Choroid plexus epithelial cell (primary cell): ENCODE measurements around the gene PNPLA7.

Source experiments
- DNase-seq: peaks from one replicate; pipeline ENCODE4 v3.0.0-alpha.2; 2010; ENCODE audit warnings: low read depth
- H3K4me3 ChIP-seq: 2 replicates; pipeline ENCODE4 v1.5.1; 2011; ENCODE audit warnings: low read depth, mild to moderate bottlenecking, control low read depth, low read length, moderate library complexity
- TF ChIP-seq, protein P1 (sequence below): conservative IDR thresholded peaks from 2 replicates; pipeline ENCODE4 v1.5.1; 2011; ENCODE audit warnings: low read depth, mild to moderate bottlenecking, control low read depth, inconsistent platforms, low read length, moderate library complexity

PNPLA7 gene

DNA sequence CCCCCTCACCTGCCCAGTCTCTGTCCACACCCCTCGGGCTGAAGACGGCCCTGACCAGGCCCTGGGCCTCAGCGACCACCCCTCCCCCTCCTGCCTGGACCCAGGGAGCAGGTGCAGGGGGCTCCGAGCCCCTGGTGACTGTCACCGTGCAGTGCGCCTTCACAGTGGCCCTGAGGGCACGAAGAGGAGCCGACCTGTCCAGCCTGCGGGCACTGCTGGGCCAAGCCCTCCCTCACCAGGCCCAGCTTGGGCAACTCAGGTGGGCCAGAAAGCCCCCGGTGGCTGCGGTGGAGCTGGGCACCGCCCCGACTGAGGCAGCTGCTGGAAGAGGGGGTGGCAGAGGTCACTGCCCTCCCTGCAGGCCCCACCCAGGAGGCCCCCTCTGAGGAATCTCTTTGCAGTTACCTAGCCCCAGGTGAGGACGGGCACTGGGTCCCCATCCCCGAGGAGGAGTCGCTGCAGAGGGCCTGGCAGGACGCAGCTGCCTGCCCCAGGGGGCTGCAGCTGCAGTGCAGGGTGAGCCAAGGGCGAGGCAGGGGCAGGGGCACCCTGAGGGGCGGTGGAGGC, 116.8 kb downstream of the PNPLA7 start:
- TF ChIP-seq, protein P1, sequence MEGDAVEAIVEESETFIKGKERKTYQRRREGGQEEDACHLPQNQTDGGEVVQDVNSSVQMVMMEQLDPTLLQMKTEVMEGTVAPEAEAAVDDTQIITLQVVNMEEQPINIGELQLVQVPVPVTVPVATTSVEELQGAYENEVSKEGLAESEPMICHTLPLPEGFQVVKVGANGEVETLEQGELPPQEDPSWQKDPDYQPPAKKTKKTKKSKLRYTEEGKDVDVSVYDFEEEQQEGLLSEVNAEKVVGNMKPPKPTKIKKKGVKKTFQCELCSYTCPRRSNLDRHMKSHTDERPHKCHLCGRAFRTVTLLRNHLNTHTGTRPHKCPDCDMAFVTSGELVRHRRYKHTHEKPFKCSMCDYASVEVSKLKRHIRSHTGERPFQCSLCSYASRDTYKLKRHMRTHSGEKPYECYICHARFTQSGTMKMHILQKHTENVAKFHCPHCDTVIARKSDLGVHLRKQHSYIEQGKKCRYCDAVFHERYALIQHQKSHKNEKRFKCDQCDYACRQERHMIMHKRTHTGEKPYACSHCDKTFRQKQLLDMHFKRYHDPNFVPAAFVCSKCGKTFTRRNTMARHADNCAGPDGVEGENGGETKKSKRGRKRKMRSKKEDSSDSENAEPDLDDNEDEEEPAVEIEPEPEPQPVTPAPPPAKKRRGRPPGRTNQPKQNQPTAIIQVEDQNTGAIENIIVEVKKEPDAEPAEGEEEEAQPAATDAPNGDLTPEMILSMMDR: no peak
- no peak overlapping the region for H3K4me3 ChIP-seq
- no peak for DNase-seq

DNA sequence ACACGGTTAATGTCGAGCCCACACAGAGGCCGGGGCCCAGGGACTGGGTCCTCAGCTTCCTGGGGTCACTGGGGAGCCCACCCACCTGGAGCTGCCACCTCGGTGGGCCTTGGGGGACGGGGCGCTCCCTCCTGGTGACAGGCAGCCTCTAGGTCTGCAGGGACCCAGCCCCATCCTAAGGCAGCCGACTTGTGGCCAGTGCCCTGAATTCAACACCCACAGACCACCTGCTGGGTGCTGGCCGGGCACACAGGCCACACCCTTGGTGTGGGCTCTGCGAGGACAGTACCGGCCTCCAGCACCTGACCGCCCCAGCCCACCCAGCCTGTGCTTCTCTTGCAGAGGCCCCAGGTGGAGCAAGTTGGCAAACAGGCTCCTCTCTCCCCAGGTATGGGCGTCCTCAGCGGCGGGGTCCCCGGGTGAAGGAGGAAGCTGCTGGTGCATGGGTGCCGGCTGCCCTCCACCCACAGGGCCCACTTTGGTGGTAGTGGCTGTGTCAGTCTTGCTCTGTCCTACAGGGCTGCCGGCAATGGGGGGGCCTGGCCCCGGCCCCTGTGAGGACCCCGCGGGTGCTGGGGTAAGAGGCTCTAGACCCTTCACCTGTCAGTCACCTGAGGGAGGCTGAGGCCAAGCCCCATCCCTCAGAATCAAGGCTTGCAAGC, 117.4 kb downstream of the PNPLA7 start:
- no peak for DNase-seq
- H3K4me3 ChIP-seq: no peak overlapping the region
- TF ChIP-seq, protein P1: no peak

DNA sequence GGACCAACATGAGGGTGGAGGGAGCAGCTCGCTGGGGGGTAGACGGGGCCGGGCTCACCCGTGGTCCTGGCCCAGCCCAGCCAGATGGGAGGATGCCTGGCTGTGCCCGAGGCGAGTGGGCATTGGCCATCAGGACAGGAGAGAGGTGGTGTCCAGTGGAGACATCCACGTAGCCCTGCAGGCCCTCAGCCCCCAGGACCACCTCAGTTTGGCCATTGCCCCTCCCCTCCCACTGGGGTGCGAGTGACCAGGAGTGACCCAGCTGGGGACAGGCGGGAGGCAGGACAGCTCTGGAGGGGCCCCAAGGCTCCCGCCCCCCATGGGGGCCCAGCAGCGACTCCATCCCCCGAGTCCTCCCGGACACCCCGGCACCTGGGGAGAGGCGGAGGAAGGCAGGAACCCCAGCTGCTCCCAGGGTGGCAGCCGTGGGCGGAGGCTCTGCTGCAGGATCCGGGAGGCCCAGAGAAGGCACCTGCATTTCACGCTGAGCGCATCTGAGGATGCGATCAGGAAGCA, 118.7 kb downstream of the PNPLA7 start:
- no peak for DNase-seq
- H3K4me3 ChIP-seq: no peak overlapping the region
- TF ChIP-seq, protein P1: no peak

DNA sequence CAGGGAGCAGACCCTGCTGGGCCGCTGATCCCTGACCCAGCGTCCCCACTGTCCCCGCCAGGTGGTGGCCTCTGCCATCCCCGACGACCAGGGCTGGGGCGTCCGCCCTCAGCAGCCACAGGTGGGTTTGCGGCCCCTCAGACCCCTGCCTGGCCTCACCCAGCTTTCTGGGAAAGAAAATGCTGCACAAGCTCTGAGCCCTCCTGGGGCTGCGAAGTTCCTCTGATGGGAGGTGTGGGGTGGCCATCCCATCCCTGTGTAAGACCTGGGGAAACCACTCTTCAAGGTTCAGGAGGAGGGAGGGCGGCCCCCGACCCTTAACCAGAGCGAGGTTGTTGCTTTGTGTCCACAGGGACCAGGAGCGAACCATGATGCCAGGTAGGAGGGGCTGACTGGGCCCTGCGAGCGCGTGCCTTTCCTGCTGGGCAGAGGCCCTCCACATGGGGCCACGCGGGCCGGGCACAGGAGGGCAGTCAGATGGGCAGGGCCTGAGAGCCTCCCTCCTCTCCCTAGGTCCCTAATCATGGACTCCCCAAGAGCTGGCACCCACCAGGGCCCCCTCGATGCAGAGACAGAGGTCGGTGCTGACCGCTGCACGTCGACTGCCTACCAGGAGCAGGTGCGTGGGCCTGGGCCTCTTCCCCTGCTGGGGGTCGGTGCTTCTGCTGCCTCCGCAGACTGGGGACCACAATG, 119.3 kb downstream of the PNPLA7 start:
- no peak for DNase-seq
- TF ChIP-seq, protein P1: no peak
- H3K4me3 ChIP-seq: no peak overlapping the region

DNA sequence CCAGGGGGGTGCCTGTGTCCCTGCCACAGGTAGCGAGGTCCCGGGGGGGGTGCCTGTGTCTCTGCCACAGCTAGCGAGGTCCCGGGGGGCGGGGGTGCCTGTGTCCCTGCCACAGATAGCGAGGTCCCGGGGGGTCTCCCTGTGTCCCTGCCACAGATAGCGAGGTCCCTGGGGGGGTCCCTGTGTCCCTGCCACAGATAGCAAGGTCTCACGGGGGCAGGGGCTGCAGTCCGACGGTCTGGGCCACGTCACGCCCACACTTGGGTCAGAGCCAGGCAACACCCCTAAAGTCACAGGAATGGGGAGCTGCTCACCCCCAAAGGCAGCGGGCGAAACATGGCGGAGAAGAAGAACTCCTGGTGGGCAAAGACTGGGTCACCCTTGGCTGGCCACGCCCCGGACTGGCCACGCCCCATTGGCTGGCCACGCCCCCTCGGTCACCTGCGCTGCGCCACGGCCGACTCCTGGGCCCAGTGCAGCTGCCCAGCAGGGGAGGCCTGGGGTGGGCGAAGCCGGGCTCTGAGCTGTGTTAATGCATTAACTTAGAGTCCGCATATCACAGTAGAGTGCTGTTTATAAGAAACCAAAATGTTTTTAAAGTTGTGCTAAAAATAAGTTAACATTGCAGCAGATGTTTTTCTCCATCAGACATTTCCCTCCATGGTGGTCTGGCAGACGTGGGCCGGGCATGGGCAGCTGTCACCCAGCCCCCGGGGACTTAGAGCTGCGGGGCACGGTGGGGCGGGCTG, 120.1 kb downstream of the PNPLA7 start:
- DNase-seq: no peak
- TF ChIP-seq, protein P1: no peak
- H3K4me3 ChIP-seq: no peak overlapping the region

DNA sequence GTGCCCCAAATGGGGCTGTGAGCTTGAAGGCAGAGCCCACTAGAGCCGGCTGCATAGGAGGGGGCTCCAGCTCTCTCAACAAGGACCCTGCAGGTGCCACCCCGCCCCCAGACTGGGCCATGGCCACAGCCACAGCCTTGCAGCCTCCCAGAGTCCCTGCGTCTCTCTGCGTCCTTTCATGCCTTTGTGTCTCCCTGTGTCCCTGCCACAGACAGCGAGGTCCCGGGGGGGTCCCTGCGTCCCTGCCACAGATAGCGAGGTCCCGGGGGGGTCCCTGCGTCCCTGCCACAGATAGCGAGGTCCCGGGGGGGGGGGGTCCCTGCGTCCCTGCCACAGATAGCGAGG, 120.7 kb downstream of the PNPLA7 start:
- TF ChIP-seq, protein P1: no peak
- H3K4me3 ChIP-seq: no peak overlapping the region
- no peak for DNase-seq
